ENCODE measurements around the gene VPS4A. TPM values are rescaled to one million over a fixed set of nuclear protein-coding genes. Genes with fewer than 3 reads are reported as not detected.
"Not testable (repeated sequence)": the region's sequence is repeated elsewhere in the genome, so short reads cannot be mapped to it uniquely, and the experiment has no call there.

Gene VPS4A
- total RNA-seq, 4 donors from 2014 or later, result 41.9 to 46.5 (median 43.6) TPM

DNA sequence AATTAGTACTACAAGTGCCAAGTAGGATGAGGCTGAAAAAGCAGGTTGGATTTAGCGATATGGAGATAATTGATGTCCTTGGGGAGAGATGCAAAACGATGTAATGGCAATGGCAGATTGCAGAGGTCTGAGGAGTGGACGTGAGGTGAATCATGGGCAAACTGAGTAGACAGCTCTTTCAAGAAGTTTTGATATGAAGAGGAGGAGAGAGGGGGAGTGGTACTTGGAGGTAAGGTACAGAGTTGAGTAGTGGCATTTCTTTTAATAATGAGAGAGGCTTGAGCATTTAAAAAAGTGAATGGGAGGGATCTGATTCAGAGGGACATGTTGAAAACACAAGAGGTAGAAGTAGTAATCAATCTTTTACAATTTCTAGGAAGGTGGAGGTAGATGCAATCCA, 17.7 kb upstream of the VPS4A start:
- Histone ChIP-seq H3K4me1 (no peaks in the 10 kb centered on the region), H3K27me3 (no peaks in the 10 kb centered on the region), H3K36me3 (peaks cover 0 to 39% (median 2%) of the 10 kb centered on the region in 4 donors), H3K27ac (replicated peaks in 1 of 4) (no peak overlapping the region), H3K4me3 (no peak overlapping the region), H3K9me3 (no peaks in the 10 kb centered on the region)
- no peak for TF ChIP-seq EP300 (IDR thresholded peaks at IDR 0.05)
- no peak for TF ChIP-seq POLR2AphosphoS5 (IDR thresholded peaks at IDR 0.05)
- TF ChIP-seq, protein P1, sequence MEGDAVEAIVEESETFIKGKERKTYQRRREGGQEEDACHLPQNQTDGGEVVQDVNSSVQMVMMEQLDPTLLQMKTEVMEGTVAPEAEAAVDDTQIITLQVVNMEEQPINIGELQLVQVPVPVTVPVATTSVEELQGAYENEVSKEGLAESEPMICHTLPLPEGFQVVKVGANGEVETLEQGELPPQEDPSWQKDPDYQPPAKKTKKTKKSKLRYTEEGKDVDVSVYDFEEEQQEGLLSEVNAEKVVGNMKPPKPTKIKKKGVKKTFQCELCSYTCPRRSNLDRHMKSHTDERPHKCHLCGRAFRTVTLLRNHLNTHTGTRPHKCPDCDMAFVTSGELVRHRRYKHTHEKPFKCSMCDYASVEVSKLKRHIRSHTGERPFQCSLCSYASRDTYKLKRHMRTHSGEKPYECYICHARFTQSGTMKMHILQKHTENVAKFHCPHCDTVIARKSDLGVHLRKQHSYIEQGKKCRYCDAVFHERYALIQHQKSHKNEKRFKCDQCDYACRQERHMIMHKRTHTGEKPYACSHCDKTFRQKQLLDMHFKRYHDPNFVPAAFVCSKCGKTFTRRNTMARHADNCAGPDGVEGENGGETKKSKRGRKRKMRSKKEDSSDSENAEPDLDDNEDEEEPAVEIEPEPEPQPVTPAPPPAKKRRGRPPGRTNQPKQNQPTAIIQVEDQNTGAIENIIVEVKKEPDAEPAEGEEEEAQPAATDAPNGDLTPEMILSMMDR (IDR thresholded peaks at IDR 0.05), result no peak
- no peak for TF ChIP-seq POLR2A (IDR thresholded peaks at IDR 0.05; ENCODE audit: low read depth)
- 72% methylated on average over 3 of the region's 3 CpGs for WGBS
- no peak for DNase-seq (ENCODE audit: extremely low spot score)
- intact Hi-C loops (cut with DNase I), result no loop called here

DNA sequence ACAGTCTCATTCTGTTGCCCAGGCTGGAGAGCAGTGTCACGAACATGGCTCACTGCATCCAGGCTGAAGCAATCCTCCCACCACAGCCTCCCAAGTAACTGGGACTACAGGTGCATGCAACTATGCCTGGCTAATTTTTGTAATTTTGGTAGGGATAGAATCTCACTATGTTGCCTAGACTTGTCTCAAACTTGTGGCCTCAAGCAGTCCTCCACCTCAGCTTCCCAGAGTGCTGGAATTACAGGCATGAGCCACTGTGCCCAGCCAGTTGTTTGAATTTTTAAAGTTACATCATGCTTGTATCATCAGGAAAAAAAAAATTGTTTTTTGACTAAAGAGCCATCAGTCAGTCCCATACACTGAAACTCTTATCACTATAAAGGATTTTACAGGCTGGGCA, 17.1 kb upstream of the VPS4A start:
- Histone ChIP-seq H3K4me3 (no peak overlapping the region), H3K27ac (replicated peaks in 1 of 4) (no peak overlapping the region), H3K36me3 (peaks cover 0 to 42% (median 3%) of the 10 kb centered on the region in 4 donors), H3K27me3 (no peaks in the 10 kb centered on the region), H3K4me1 (no peaks in the 10 kb centered on the region), H3K9me3 (no peaks in the 10 kb centered on the region)
- TF ChIP-seq EP300 (IDR thresholded peaks at IDR 0.05) (no peak), POLR2A (IDR thresholded peaks at IDR 0.05; ENCODE audit: low read depth) (no peak), POLR2AphosphoS5 (IDR thresholded peaks at IDR 0.05) (no peak)
- TF ChIP-seq, protein P1 (IDR thresholded peaks at IDR 0.05), result no peak
- intact Hi-C loops (cut with DNase I), result no loop called here
- 93% methylated on average over 1 of the region's 1 CpG for WGBS
- DNase-seq (ENCODE audit: extremely low spot score), result no peak

DNA sequence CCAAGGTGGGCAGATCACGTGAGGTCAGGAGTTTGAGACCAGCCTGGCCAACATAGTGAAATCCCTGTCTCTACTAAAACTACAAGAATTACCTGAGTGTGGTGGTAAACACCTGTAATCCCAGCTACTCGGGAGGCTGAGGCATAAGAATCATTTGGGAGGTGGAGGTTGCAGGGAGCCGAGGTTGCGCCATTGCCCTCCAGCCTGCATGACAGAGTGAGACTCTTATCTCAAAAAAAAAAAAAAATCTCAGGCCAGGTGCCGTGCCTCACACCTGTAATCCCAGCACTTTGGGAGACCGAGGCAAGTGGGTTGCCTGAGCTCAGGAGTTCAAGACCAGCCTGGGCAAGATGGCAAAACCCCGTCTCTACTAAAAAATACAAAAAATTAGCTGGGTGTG, 14.4 kb upstream of the VPS4A start:
- 98% methylated on average over 7 of the region's 7 CpGs for WGBS
- H3K36me3 ChIP-seq, result peaks cover 17 to 67% (median 25%) of the 10 kb centered on the region in 4 donors
- H3K27me3 ChIP-seq; H3K27ac ChIP-seq (replicated peaks in 1 of 4); H3K9me3 ChIP-seq; DNase-seq (ENCODE audit: extremely low spot score); H3K4me1 ChIP-seq; intact Hi-C loops (cut with DNase I); H3K4me3 ChIP-seq: not testable (repeated sequence)

DNA sequence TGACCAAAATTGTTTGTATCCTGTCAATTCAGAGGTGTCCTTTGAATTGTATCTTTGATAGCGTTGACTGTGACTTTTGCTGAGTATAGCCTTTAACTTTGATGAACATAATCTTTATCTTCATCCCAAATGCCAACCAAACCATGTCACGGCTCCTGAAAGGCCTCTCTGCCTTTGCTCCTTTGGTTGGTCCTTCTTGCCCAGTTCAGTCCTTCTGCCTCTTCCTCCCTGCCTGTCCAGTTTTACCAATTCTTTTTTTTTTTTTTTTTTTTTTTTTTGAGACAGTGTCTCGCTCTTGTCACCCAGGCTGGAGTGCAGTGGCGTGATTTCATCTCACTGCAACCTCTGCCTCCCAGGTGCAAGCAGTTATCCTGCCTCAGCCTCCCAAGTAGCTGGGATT, 12.9 kb upstream of the VPS4A start:
- Histone ChIP-seq H3K27ac (replicated peaks in 1 of 4) (no peak overlapping the region), H3K9me3 (no peaks in the 10 kb centered on the region), H3K27me3 (no peaks in the 10 kb centered on the region), H3K4me1 (no peaks in the 10 kb centered on the region), H3K4me3 (no peak overlapping the region), H3K36me3 (peaks cover 17 to 80% (median 27%) of the 10 kb centered on the region in 4 donors)
- DNase-seq (ENCODE audit: extremely low spot score), result no peak
- intact Hi-C loops (cut with DNase I), result no loop called here
- WGBS, result 95% methylated on average over 4 of the region's 4 CpGs
- TF ChIP-seq POLR2AphosphoS5 (IDR thresholded peaks at IDR 0.05), result no peak
- TF ChIP-seq EP300 (IDR thresholded peaks at IDR 0.05), result no peak
- TF ChIP-seq POLR2A (IDR thresholded peaks at IDR 0.05; ENCODE audit: low read depth), result no peak
- TF ChIP-seq, protein P1 (IDR thresholded peaks at IDR 0.05), result no peak

DNA sequence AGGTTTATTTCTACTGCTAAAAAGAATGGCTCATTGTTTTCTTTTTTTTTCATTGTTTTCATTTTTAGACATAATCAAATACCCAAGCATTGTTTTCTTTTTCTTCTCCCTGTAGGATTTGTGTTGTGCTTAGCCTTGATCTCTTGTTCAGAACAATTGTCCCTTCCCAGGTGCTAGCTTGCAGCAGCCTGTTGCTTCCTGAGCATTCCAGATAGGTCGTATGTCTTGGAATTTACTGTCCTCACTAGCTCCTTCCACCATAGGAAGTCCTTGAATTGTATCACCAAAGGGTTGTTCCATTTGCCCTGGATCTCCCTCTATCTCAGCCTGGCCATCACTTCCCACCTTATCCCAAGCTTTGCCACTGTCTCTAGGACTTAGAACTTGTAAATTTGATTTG, 10.0 kb upstream of the VPS4A start:
- Histone ChIP-seq H3K27me3 (no peaks in the 10 kb centered on the region), H3K4me1 (no peaks in the 10 kb centered on the region), H3K27ac (replicated peaks in 1 of 4) (no peak overlapping the region), H3K36me3 (peaks cover 20 to 63% (median 26%) of the 10 kb centered on the region in 4 donors), H3K4me3 (no peak overlapping the region), H3K9me3 (no peaks in the 10 kb centered on the region)
- WGBS, result 78% methylated on average over 1 of the region's 1 CpG
- intact Hi-C loops (cut with DNase I), result no loop called here
- DNase-seq (ENCODE audit: extremely low spot score), result no peak
- TF ChIP-seq POLR2AphosphoS5 (IDR thresholded peaks at IDR 0.05), result no peak
- TF ChIP-seq EP300 (IDR thresholded peaks at IDR 0.05), result no peak
- no peak for TF ChIP-seq POLR2A (IDR thresholded peaks at IDR 0.05; ENCODE audit: low read depth)
- TF ChIP-seq, protein P1 (IDR thresholded peaks at IDR 0.05), result no peak

Data from esophagus muscularis mucosa (tissue), 4 donors.